Mesothelial cell of epicardium (in vitro differentiated cells): ENCODE data around the gene GRID2. TPM values are rescaled to one million over a fixed set of nuclear protein-coding genes. Genes with fewer than 3 reads are reported as not detected.

Experiments used
- DNase-seq, 2 experiments: peaks; one replicate each; pipeline ENCODE4 v3.0.0; 2021; ENCODE audit warnings: low spot score in 2 of 2; ENCODE audit not compliant: unreplicated experiment in 2 of 2
- H3K27ac Mint-ChIP-seq: 2 replicates; pipeline ENCODE4 v1.8.0; 2021; ENCODE audit warnings: mixed read lengths
- H3K27me3 Mint-ChIP-seq: 2 replicates; pipeline ENCODE4 v1.8.0; 2021; ENCODE audit warnings: low read depth, mixed read lengths
- H3K36me3 Mint-ChIP-seq: 2 replicates; pipeline ENCODE4 v1.8.0; 2021; ENCODE audit warnings: mixed read lengths
- H3K4me1 Mint-ChIP-seq: 2 replicates; pipeline ENCODE4 v1.8.0; 2021; ENCODE audit warnings: mixed read lengths
- H3K4me3 Mint-ChIP-seq: 2 replicates; pipeline ENCODE4 v1.8.0; 2021; ENCODE audit warnings: mild to moderate bottlenecking, moderate library complexity, mixed read lengths
- H3K9me3 Mint-ChIP-seq: 2 replicates; pipeline ENCODE4 v1.8.0; 2021; ENCODE audit warnings: mixed read lengths
- total RNA-seq: library from RNA; stranded (reverse); gene quantifications from 3 replicates; pipeline ENCODE4 v1.2.1, GENCODE V29; 2021
- TF ChIP-seq, protein P1 (sequence below): fragments of 200-600 bp; sonication (generic); IDR thresholded peaks from one replicate; pipeline ENCODE4 v1.5.0; 2021; ENCODE audit warnings: antibody characterized with exemption; ENCODE audit not compliant: unreplicated experiment

Gene GRID2
- total RNA-seq, 1 donor from 2014 or later = 3.1 TPM

GRCh38 chr4:93772858-93773257 is 1469.1 kb downstream of the GRID2 start:
- peaks cover 10% of the 10 kb centered on the region for H3K9me3 Mint-ChIP-seq
- TF ChIP-seq, protein P1, sequence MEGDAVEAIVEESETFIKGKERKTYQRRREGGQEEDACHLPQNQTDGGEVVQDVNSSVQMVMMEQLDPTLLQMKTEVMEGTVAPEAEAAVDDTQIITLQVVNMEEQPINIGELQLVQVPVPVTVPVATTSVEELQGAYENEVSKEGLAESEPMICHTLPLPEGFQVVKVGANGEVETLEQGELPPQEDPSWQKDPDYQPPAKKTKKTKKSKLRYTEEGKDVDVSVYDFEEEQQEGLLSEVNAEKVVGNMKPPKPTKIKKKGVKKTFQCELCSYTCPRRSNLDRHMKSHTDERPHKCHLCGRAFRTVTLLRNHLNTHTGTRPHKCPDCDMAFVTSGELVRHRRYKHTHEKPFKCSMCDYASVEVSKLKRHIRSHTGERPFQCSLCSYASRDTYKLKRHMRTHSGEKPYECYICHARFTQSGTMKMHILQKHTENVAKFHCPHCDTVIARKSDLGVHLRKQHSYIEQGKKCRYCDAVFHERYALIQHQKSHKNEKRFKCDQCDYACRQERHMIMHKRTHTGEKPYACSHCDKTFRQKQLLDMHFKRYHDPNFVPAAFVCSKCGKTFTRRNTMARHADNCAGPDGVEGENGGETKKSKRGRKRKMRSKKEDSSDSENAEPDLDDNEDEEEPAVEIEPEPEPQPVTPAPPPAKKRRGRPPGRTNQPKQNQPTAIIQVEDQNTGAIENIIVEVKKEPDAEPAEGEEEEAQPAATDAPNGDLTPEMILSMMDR = no peak
- no peaks in the 10 kb centered on the region for H3K27me3 Mint-ChIP-seq
- DNase-seq = no peak
- peaks cover 19% of the 10 kb centered on the region for H3K4me1 Mint-ChIP-seq
- no peaks in the 10 kb centered on the region for H3K36me3 Mint-ChIP-seq
- H3K27ac Mint-ChIP-seq = no peak overlapping the region
- H3K4me3 Mint-ChIP-seq = no peak overlapping the region

- H3K36me3 Mint-ChIP-seq = no peaks in the 10 kb centered on the region
- H3K27ac Mint-ChIP-seq = no peak overlapping the region
- H3K9me3 Mint-ChIP-seq = peaks cover 10% of the 10 kb centered on the region
- TF ChIP-seq, protein P1 = no peak
- H3K27me3 Mint-ChIP-seq = no peaks in the 10 kb centered on the region
- H3K4me1 Mint-ChIP-seq = peaks cover 12% of the 10 kb centered on the region
- DNase-seq = no peak
- no peak overlapping the region for H3K4me3 Mint-ChIP-seq
These were observed 1471.8 kb downstream of the GRID2 start for GRCh38 chr4:93775551-93775950.

GRCh38 chr4:93776386-93777080 is 1472.8 kb downstream of the GRID2 start:
- Mint-ChIP-seq H3K4me3 (no peak overlapping the region), H3K4me1 (peaks cover 12% of the 10 kb centered on the region), H3K27me3 (no peaks in the 10 kb centered on the region), H3K9me3 (peaks cover 10% of the 10 kb centered on the region), H3K27ac (no peak overlapping the region), H3K36me3 (no peaks in the 10 kb centered on the region)
- DNase-seq = no peak
- TF ChIP-seq, protein P1 = no peak

DNA sequence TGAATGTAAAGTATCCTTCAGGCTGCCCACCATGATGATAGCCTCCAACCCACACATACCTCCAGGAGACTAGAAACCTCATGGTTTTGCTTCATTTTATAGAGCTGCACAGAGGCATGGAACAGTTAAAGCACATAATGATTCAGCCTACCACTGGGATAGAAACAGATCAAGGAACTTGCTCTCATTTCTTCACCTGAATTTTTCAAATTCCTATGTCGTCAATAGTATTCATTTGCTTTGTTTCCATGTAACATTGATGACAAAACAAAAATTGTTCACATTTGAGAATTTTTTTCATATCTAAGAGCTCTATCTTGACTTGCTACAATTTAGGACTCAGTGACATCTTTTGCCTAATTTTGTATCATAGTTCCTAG is 1473.3 kb downstream of the GRID2 start:
- peaks cover 7% of the 10 kb centered on the region for H3K9me3 Mint-ChIP-seq

DNA sequence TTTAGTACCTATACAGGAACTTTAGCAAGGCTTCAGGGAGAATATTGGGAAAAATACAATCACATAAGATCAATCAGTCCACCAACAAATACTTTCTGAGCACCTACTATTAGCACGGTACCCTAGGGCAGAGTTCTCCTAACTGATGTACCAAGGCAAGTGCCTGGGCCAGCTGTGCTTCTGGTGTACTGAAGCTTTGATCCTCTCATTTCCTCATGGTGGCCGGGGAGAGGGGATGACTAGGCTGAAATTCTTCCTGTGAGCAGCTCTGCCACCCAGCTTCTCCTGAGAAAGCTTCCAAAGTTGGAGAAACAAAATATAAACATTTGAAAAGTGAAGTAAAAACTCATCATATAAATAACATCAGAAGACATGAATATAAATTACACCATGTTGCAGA is 1475.5 kb downstream of the GRID2 start:
- DNase-seq = no peak
- H3K4me3 Mint-ChIP-seq = no peak overlapping the region
- H3K9me3 Mint-ChIP-seq = peaks cover 7% of the 10 kb centered on the region
- H3K4me1 Mint-ChIP-seq = peaks cover 5% of the 10 kb centered on the region
- H3K27me3 Mint-ChIP-seq = no peaks in the 10 kb centered on the region
- H3K36me3 Mint-ChIP-seq = no peaks in the 10 kb centered on the region
- H3K27ac Mint-ChIP-seq = no peak overlapping the region
- TF ChIP-seq, protein P1 = no peak

More for the DNA sequence above, 1473.3 kb downstream of the GRID2 start:
- no peak overlapping the region for H3K4me3 Mint-ChIP-seq
- H3K4me1 Mint-ChIP-seq = peaks cover 12% of the 10 kb centered on the region
- no peaks in the 10 kb centered on the region for H3K36me3 Mint-ChIP-seq
- no peak for DNase-seq
- no peak overlapping the region for H3K27ac Mint-ChIP-seq
- no peaks in the 10 kb centered on the region for H3K27me3 Mint-ChIP-seq
- TF ChIP-seq, protein P1 = no peak
